HG03175 (cell line): ENCODE measurements around the gene WDR59.
"Not testable (repeated sequence)": the region's sequence is repeated elsewhere in the genome, so short reads cannot be mapped to it uniquely, and the experiment has no call there.

Experiments
- ATAC-seq: cut with Tn5 transposase; IDR thresholded peaks from one replicate; pipeline ENCODE4 v1.9.1; 2021; ENCODE audit warnings: mild to moderate bottlenecking, moderate library complexity; ENCODE audit not compliant: unreplicated experiment

The WDR59 gene

DNA sequence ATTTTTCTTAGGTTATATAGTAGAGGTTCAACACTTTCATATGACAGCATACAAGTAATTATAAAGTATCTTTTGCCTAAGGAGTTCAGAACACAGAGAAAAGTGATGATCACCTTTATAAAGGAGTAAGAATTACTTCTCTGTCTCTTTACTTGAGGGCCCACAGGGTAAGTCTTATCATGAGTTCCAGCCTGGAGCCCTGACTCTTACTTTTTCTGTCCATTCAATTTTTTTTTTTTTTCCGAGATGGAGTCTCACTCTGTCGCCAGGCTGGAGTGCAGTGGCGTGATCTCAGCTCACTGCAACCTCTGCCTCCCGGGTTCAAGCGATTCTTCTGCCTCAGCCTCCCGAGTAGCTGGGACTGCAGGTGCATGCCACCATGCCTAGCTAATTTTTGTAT is 28.2 kb upstream of the WDR59 start:
- ATAC-seq, result peak; percentile 7

- ATAC-seq, result peak; percentile 35
Observed at GRCh38 chr16:75012380-75013081, 27.6 kb upstream of the WDR59 start.

DNA sequence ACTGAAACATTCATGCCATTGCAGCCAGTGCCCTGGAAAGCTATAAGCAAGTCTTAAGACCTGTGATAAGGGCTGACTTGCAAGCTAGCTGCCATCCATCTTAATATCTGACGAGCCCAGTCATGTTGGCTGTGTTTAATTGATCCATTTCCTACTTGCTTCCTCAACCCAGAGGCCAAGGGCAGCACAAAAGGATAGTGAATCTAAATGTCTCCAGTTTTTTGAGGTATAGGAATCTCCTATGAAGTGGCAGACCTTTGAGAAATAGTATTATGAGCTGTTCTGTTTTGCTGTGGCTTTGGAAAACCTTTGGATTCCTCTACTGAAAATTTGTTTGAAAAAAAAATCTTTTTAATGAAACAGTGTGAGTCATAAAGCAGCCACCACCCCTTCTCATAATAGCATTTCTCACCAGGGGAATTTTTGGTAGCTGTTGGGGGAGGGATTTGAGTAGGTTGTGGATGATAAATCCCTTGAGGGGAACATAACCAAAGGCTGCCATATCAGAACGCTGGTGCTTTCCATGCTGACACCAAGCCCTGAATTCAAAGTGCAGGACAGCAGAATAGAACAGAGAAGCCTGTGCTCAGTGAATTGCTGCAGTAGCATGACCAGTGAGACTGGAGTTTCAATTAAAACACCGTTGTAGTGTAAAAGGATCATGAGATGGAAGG is 26.8 kb upstream of the WDR59 start:
- ATAC-seq, result peak; percentile 63

DNA sequence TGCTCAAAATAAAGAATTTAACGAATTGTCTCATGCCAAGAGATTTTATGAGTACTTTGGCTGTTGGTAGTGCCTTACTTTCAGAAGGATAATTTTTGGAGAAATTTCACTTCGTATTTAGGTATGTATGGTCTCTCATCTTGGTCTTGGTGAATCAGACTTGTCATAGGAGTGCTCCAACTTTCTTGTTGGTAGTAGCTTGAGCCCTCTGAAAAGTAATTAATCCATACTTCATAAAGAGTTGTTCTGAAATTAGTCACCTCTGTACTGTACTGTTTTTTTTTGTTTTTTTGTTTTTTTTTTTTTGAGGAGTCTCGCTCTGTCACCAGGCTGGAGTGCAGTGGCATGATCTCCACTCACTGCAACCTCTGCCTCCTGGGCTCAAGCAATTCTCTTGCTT is 25.5 kb upstream of the WDR59 start:
- no peak for ATAC-seq

GRCh38 chr16:75007443-75007842 is 22.5 kb upstream of the WDR59 start:
- no peak for ATAC-seq

DNA sequence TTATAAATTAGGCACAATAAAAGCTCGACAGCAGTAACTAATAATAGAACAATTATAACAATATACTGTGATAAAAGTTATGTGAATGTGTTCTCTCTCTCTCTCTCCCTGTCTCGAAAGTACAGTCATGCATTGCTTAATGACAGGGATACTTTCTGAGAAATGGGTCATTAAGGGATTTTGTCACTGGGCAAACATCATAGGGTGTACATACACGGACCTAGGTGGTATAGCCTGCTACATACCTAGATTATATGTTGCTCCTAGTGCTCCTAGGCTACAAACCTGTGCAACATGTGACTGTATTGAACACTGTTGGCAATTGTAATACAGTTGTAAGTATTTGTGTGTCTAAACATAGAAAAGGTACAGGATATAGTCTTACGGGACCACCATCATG is 20.8 kb upstream of the WDR59 start:
- ATAC-seq, result no peak

DNA sequence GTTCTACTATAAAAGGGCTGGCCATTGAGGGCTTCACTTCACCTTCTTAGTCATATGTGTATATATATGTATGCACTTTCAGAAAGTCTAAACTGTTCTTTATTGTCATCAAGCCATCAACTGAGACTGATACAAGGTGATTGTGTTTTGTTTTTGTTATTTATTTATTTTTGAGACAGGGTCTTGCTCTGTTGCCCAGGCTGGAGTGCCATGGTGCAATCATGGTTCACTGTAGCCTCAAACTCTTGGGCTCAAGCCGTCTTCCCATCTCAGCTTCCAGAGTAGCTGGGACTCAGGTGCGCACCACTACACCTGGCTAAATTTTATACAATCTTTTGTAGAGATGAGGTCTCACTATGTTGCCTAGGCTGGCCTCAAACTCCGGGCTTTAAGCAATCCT is 19.5 kb upstream of the WDR59 start:
- no peak for ATAC-seq

DNA sequence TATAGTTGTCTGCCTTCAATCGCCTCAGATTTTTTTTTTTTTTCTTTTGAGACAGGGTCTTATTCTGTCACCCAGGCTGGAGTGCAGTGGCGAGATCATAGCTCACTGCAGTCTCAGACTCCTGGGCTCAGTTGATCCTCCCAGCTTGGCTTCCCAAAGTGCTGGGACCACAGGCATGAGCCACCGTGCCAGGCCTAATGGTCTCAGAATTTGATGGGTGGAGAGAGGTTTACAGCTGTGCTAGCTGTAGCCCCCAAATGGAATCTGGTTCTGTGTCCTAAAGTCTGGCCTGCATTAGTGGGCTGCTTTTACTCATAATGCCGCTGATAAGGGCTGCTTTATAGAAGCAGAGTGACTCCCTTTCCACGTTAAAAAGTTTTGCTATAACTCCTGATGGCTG is 19.0 kb upstream of the WDR59 start:
- ATAC-seq, result no peak

DNA sequence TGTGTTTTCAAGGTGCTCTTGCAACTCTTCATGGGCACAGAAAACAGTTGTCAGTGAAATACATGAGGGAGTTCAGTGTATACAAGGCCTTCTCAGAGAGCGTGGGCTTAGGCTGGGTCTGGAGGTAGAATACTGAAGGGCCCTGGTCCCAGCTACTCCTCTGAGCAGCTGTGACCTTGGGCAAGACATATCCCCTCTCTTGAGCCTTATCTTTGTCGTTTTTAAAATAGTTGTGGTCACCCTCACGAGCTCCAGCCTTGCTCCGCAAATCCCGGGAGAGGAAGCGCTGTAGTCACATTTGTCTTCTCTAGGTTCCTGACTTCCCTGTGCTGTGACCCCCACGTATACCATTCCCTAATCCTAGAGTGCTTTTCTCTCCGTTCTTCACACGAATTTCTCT is 17.6 kb upstream of the WDR59 start:
- ATAC-seq, result no peak

GRCh38 chr16:75000481-75001081 is 15.7 kb upstream of the WDR59 start:
- no peak for ATAC-seq

- ATAC-seq, result peak; percentile 34
Observed at GRCh38 chr16:74999609-75000480, 14.9 kb upstream of the WDR59 start.

DNA sequence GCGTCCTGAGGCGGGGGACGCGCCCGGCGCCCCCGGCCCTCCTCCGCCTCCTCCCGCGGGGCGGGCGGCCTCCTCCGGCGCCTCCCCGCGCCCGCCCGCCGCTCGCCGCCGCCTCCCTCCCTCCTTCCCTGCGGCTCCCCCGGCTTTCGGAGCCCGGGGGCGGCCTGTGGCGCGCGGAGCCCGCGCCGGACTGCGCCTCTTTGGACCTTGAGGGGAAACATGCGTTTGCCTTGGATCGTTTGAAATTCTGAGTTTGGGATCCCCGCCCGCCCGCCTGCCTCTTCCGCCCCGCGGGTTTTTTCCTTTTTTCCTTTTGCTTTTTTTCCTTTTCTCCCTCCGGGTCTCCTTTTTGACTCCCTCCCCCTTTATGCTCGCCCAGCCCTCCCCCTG is 14.3 kb upstream of the WDR59 start:
- ATAC-seq, result peak; percentile 27

DNA sequence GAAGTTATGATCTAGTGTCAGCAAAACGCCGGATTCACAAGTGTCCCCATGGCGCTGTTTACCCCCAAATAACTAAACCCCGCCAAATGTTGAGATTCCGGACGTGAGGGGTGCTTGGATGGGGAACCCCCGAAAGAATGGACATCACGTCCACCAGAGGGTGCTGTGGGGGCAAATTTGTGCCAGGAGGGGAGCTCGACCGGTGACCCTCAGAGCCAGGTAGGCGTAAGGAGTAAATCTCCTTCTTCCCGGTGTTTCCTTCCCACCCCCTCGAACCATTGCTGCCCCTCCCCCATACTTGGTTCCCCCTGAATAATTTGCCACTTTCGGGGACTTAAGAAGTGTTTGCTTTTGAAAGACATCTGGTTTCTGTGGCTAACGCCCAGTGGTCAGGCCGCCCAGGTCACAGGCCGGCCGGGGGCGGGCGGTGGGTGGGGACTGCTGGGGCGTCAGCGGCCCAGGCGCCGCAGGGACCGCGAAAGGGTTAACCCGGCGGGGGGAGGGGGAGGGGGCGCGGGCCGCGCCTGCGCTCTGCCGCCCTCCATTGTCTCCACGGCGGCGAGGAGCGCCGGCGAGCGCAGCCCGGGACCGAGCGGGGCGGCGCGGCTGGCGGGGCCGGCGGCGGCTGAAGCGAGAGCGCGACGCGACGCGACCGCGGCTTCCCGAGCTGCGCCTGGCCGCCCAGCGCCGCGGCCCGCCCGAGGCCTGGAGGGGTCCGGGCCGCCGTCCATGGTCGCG is 13.7 kb upstream of the WDR59 start, which contains the start of gene ZNRF1:
ZNRF1 (plus strand) TSS at position 544 of the 738 bp plus-strand sequence. CDS start 648 bp downstream, outside the sequence.
- peak; percentile 68 for ATAC-seq

- no peak for ATAC-seq
Observed at GRCh38 chr16:74997042-74997491, 12.1 kb upstream of the WDR59 start.

- no peak for ATAC-seq
Observed at GRCh38 chr16:74995986-74996385, 11.1 kb upstream of the WDR59 start.

GRCh38 chr16:74991593-74992403 is 6.9 kb upstream of the WDR59 start:
- no peak for ATAC-seq

GRCh38 chr16:74991268-74991592 is 6.3 kb upstream of the WDR59 start:
- ATAC-seq, result no peak

DNA sequence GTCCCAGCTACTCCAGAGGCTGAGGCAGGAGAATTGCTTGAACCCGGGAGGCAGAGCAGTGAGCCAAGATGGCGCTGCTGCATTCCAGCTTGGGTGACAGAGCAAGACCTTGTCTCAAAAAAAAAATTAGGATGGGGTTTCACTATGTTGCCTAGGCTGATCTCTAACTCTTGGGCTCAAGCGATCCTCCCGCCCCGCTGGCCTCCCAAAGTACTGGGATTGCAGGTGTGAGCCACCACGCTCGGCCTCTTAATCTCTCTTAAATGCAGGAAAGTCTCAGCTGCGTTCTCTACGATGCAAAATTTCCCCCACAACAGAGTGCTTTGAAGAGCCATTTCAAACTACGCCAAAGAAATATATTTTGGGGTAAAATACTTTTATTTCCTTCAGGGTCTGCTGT is 5.9 kb upstream of the WDR59 start:
- no peak for ATAC-seq

DNA sequence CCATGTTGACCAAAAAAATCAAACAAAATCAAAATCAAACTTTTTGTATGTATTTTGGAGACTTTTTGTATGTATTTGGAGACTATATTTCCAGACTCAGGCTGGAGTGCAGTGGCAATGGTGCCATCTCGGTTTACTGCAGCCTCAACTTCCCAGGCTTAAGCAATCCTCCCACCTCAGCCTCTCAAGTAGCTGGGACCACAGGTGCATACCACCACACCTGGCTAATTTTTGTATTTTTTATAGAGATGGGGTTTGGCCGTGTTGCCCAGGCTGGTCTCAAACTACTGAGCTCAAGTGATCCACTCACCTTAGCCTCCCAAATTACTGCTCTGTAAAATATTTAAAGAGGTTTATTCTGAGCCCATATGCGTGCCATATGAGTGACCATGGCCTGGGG is 4.9 kb upstream of the WDR59 start:
- not testable (repeated sequence) for ATAC-seq
